Breast epithelium (tissue), 3 donors: ENCODE results near the gene CDH23.

ENCODE experiments used
- POLR2A ChIP-seq: fragments of 450-650 bp; IDR thresholded peaks from one replicate; pipeline ENCODE4 v1.6.1; 2016; ENCODE audit warnings: antibody characterized with exemption, mild to moderate bottlenecking, moderate library complexity
- POLR2AphosphoS5 ChIP-seq, 3 donors: sonication (generic); formaldehyde crosslinking; IDR thresholded peaks; one replicate each; pipeline ENCODE4 v1.6.1; 2017; ENCODE audit warnings: antibody characterized with exemption in 3 of 3
- TF ChIP-seq, protein P1 (sequence below), 3 donors: fragments of 450-650 bp; IDR thresholded peaks; one replicate each; pipeline ENCODE4 v1.5.1; 2016 to 2017; ENCODE audit warnings: antibody characterized with exemption in 3 of 3, mild to moderate bottlenecking in 3 of 3, moderate library complexity in 3 of 3

- TF ChIP-seq, protein P1, sequence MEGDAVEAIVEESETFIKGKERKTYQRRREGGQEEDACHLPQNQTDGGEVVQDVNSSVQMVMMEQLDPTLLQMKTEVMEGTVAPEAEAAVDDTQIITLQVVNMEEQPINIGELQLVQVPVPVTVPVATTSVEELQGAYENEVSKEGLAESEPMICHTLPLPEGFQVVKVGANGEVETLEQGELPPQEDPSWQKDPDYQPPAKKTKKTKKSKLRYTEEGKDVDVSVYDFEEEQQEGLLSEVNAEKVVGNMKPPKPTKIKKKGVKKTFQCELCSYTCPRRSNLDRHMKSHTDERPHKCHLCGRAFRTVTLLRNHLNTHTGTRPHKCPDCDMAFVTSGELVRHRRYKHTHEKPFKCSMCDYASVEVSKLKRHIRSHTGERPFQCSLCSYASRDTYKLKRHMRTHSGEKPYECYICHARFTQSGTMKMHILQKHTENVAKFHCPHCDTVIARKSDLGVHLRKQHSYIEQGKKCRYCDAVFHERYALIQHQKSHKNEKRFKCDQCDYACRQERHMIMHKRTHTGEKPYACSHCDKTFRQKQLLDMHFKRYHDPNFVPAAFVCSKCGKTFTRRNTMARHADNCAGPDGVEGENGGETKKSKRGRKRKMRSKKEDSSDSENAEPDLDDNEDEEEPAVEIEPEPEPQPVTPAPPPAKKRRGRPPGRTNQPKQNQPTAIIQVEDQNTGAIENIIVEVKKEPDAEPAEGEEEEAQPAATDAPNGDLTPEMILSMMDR (IDR thresholded peaks at IDR 0.05): no peak
- TF ChIP-seq POLR2A (no peak), POLR2AphosphoS5 (IDR thresholded peaks at IDR 0.05) (no peak)
Observed at GRCh38 chr10:71795248-71795647, 398.5 kb downstream of the CDH23 start.
